Gastrocnemius medialis (tissue), 4 donors: Measurements from ENCODE around the gene DPP10. TPM values are rescaled to one million over a fixed set of nuclear protein-coding genes. Genes with fewer than 3 reads are reported as not detected.

Experiments
- ATAC-seq, 2 donors: fragments of 150-250 bp; one replicate each; pipeline ENCODE4 v1.9.1; 2016
- DNase-seq, 2 donors: peaks; one replicate each; pipeline ENCODE4 v3.0.0-alpha.2; 2019
- H3K27ac ChIP-seq, 4 donors: fragments of 200-600 bp; sonication (generic); 1 replicate in 1 of 4; 2 replicates in 3 of 4; pipeline ENCODE4 v1.5.1; 2016 to 2018; ENCODE audit warnings: mild to moderate bottlenecking in 2 of 4, moderate library complexity in 1 of 4
- H3K27me3 ChIP-seq, 3 donors: fragments of 200-600 bp; sonication (generic) in 2 of 3; 1 replicate in 1 of 3; 2 replicates in 2 of 3; pipeline versions ENCODE4 v1.5.1 to v1.6.0; 2016 to 2019; ENCODE audit warnings: mild to moderate bottlenecking in 1 of 3, moderate library complexity in 1 of 3
- H3K36me3 ChIP-seq, 2 donors: fragments of 200-600 bp; sonication (generic) in 1 of 2; one replicate each; pipeline ENCODE4 v1.5.1; 2017 to 2018
- H3K4me1 ChIP-seq, 2 donors: fragments of 200-600 bp; sonication (generic) in 1 of 2; one replicate each; pipeline ENCODE4 v1.5.1; 2016 to 2017; ENCODE audit warnings: mild to moderate bottlenecking in 2 of 2
- H3K4me3 ChIP-seq, 4 donors: fragments of 200-600 bp; sonication (generic) in 3 of 4; 1 replicate in 1 of 4; 2 replicates in 3 of 4; pipeline ENCODE4 v1.5.1; 2016 to 2019; ENCODE audit warnings: mild to moderate bottlenecking in 2 of 4
- H3K9me3 ChIP-seq, 3 donors: fragments of 200-600 bp; sonication (generic) in 2 of 3; 1 replicate in 1 of 3; 2 replicates in 2 of 3; pipeline ENCODE4 v1.5.1; 2016 to 2019
- POLR2A ChIP-seq, 2 donors: fragments of 450-650 bp; IDR thresholded peaks; one replicate each; pipeline ENCODE4 v1.6.1; 2017; ENCODE audit warnings: antibody characterized with exemption in 2 of 2, mild to moderate bottlenecking in 2 of 2, moderate library complexity in 2 of 2
- in situ Hi-C, 4 donors: fragments of 200-750 bp; cut with MboI; loops; one replicate each; pipeline versions ENCODE4 v1.15.0 to v1.8.0; 2017; ENCODE audit warnings: low sequenced_read_pairs in 4 of 4
- intact Hi-C: fragments of 100-400 bp; cut with DNase I; formaldehyde crosslinking; loops from one replicate; pipeline ENCODE4 v1.15.1; 2023; ENCODE audit warnings: low total_unique reads
- total RNA-seq, 4 donors: library from RNA; depleted of rRNA; stranded (reverse); fragments of >200 nt; gene quantifications; one replicate each; pipeline versions ENCODE4 v1.1.0 to v1.2.3, GENCODE V29; 2016
- TF ChIP-seq, protein P1 (sequence below), 5 experiments: fragments of 450-650 bp in 3 of 5; fragments of 200-600 bp in 2 of 5; sonication (generic) in 2 of 5; IDR thresholded peaks in 4 of 5; conservative IDR thresholded peaks in 1 of 5; 1 replicate in 4 of 5; 2 replicates in 1 of 5; pipeline ENCODE4 v1.5.1; 2016 to 2019; ENCODE audit warnings: antibody characterized with exemption in 5 of 5, mild to moderate bottlenecking in 3 of 5, moderate library complexity in 3 of 5

DPP10 gene
- total RNA-seq, 4 donors from 2014 or later, result not detected

DNA sequence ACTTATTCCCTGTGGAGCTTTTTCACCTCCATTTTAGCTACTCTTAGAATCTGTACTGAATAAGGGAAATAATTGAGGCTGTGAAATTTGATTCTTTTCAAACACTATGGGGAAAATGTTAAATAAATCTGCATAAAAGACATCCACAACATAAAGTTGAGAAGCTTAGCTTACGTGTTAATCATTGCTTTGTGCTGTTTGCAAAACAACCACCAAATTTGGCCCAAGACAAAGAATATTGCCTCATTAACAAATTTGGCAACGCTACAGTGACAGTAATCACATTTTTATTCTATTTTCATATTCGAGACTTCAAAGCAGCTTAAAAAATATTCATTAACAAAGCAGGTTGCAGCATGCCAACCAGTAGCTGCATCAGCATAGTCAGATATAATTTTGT lies 437.6 kb downstream of the DPP10 start:
- no peaks in the 10 kb centered on the region for H3K4me1 ChIP-seq
- H3K9me3 ChIP-seq, result no peaks in the 10 kb centered on the region
- ATAC-seq (no peak), DNase-seq (no peak)
- TF ChIP-seq, protein P1, sequence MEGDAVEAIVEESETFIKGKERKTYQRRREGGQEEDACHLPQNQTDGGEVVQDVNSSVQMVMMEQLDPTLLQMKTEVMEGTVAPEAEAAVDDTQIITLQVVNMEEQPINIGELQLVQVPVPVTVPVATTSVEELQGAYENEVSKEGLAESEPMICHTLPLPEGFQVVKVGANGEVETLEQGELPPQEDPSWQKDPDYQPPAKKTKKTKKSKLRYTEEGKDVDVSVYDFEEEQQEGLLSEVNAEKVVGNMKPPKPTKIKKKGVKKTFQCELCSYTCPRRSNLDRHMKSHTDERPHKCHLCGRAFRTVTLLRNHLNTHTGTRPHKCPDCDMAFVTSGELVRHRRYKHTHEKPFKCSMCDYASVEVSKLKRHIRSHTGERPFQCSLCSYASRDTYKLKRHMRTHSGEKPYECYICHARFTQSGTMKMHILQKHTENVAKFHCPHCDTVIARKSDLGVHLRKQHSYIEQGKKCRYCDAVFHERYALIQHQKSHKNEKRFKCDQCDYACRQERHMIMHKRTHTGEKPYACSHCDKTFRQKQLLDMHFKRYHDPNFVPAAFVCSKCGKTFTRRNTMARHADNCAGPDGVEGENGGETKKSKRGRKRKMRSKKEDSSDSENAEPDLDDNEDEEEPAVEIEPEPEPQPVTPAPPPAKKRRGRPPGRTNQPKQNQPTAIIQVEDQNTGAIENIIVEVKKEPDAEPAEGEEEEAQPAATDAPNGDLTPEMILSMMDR (IDR thresholded peaks at IDR 0.05 in 4 of 5, conservative IDR thresholded peaks at IDR 0.05 in 1 of 5), result no peak
- no peak for TF ChIP-seq POLR2A (IDR thresholded peaks at IDR 0.05)
- no peaks in the 10 kb centered on the region for H3K27me3 ChIP-seq
- intact Hi-C loops, result no loop called here
- in situ Hi-C loops, result no loop called here
- no peaks in the 10 kb centered on the region for H3K36me3 ChIP-seq
- H3K27ac ChIP-seq, result no peak overlapping the region
- H3K4me3 ChIP-seq, result no peak overlapping the region

DNA sequence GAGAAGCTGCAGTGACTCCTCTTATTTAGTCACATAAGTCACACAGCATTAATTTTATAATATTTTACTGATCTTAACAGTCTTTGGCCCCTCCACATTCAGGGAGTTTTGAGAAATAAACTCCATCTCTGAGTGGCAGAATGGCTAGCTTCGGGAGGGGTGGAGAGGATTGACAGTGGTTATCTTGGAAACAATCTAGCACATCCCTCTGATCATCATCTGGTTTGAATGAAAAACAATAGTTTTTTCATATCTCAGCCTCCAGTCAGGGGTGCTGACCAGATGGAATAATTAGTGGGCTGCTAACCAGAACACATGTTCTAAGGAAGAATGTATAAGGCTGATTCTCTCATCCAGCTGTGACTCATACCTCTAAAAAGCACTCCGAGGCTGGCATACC lies 477.5 kb downstream of the DPP10 start:
- ATAC-seq, result no peak
- Histone ChIP-seq H3K27ac (no peak overlapping the region), H3K27me3 (no peaks in the 10 kb centered on the region), H3K4me3 (no peak overlapping the region), H3K4me1 (no peaks in the 10 kb centered on the region), H3K36me3 (no peaks in the 10 kb centered on the region), H3K9me3 (no peaks in the 10 kb centered on the region)
- DNase-seq, result no peak
- TF ChIP-seq, protein P1 (IDR thresholded peaks at IDR 0.05 in 4 of 5, conservative IDR thresholded peaks at IDR 0.05 in 1 of 5), result no peak
- TF ChIP-seq POLR2A (IDR thresholded peaks at IDR 0.05), result no peak
- in situ Hi-C loops (no loop called here), intact Hi-C loops (no loop called here)

DNA sequence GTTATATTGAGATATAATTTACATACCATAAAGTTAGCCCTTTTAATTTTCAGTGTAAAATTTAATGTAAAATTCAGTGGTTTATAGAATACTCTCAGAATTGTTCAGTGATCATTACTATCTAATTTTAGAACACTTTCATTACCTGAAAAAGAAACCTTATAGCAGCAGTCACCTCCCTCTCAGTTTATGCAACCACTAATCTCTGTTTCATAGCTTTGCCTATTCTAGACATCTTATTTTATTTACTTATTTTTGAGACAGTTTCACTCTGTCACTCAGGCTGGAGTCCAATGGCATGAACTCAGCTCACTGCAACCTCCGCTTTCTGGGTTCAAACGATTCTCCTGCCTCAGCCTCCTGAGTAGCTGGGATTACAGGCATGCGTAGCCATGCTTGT lies 479.6 kb downstream of the DPP10 start:
- no peaks in the 10 kb centered on the region for H3K36me3 ChIP-seq
- no peaks in the 10 kb centered on the region for H3K9me3 ChIP-seq
- DNase-seq (no peak), ATAC-seq (no peak)
- H3K4me1 ChIP-seq, result no peaks in the 10 kb centered on the region
- TF ChIP-seq POLR2A (IDR thresholded peaks at IDR 0.05), result no peak
- TF ChIP-seq, protein P1 (IDR thresholded peaks at IDR 0.05 in 4 of 5, conservative IDR thresholded peaks at IDR 0.05 in 1 of 5), result no peak
- H3K27me3 ChIP-seq, result no peaks in the 10 kb centered on the region
- no peak overlapping the region for H3K4me3 ChIP-seq
- no peak overlapping the region for H3K27ac ChIP-seq
- intact Hi-C loops (no loop called here), in situ Hi-C loops (no loop called here)

DNA sequence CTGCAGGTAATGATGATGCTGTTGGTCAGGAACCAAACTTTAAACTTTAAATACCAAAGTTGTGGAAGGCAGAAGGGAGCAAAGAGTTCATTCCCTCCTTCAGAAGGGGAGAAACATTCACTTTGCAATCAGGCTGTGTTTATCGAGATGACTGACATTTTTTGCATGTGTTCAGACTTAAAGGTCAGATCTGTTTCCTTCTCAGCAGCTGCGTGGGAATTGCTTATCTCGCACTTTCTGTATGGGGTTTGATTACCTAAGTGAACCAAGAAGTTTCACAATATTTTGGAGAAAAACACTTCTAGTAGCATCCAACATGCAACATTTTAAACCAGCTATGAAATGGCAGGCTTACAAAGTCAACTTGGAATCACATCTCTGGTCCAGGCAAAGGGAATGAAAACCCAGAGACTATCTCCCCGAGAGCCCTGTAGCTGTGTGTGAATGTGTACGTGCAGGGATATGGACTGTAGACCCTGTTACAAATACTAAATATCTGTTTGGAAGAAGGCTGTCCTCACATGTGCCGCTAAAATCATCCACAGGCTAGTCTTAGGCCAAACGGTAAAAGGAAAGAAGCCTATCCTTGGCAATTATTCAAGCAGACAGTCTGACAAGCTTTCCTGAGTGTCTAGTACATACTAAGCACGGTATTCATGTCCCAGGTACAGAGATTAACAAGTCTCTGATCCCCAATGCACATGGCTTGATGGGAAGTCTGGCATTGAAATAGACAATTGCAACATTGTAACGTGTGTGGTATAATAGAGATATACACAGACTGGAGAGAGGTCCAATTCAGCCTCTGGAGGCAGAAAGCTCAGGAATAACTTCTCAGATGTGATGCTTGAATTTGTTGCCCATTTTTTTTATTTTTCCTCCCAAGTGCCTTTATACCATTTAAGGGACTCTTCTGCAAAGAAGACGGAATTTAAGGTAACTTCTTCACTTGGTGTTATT lies 483.1 kb downstream of the DPP10 start:
- no peak overlapping the region for H3K4me3 ChIP-seq
- H3K36me3 ChIP-seq, result no peaks in the 10 kb centered on the region
- no peaks in the 10 kb centered on the region for H3K4me1 ChIP-seq
- intact Hi-C loops, result no loop called here
- no peak overlapping the region for H3K27ac ChIP-seq
- TF ChIP-seq, protein P1 (IDR thresholded peaks at IDR 0.05 in 4 of 5, conservative IDR thresholded peaks at IDR 0.05 in 1 of 5), result no peak
- TF ChIP-seq POLR2A (IDR thresholded peaks at IDR 0.05), result no peak
- in situ Hi-C loops, result no loop called here
- DNase-seq (no peak), ATAC-seq (no peak)
- H3K27me3 ChIP-seq, result no peaks in the 10 kb centered on the region
- no peaks in the 10 kb centered on the region for H3K9me3 ChIP-seq
